GM19238 (cell line): ENCODE data around the gene VANGL1.

Experiments
- DNase-seq: peaks from one replicate; pipeline ENCODE4 v3.0.0; 2011; ENCODE audit warnings: low spot score; ENCODE audit not compliant: insufficient read length

The VANGL1 gene

DNA sequence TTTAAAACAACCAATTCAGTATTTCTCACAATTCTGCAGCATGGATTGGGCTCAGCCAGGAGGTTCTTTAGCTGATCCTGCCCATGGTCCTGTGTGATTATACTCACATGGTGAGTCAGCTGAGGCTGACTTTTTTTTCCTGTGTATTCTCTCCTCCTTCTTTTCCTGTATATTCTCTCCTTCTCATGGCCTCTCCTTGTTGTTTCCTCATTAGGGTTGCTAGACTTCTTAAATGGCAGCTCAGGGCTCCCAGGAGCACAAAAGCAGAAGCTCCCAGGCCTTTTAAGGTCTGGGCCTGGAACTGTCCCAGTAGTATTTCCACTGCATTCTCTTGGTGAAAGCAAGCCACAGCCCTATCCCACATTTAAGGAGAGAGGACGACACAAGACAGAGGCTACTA, 26.8 kb downstream of the VANGL1 start:
- DNase-seq, result no peak

DNA sequence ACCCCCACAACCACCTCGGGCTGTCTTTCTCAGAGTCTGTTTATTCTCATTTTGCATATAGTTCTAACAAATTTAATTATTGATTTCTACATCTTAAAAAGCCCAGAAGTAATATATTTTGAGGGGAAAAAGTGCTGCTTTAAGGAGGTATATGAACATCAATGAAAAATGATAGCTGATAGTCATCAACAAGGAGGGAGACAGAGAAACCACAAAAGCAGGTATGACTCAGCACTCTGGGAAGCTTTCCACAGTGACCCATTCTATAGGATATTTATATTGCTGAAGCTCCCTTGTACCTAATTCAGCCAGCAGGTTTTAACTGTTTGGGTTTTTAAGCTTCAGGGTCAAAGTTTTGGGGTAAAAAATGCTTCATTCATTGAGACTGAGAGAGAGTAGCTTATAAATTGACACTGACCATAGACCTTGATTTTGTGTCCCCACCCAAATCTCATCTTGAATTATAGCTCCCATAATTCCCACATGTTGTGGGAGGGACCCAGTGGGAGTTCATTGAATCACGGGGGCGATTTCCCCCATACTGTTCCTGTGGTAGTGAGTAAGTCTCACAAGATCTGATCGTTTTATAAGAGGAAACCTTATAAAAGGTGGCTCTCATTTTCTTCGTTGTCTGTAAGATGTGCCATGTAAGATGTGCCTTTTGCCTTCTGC, 27.4 kb downstream of the VANGL1 start:
- no peak for DNase-seq

DNA sequence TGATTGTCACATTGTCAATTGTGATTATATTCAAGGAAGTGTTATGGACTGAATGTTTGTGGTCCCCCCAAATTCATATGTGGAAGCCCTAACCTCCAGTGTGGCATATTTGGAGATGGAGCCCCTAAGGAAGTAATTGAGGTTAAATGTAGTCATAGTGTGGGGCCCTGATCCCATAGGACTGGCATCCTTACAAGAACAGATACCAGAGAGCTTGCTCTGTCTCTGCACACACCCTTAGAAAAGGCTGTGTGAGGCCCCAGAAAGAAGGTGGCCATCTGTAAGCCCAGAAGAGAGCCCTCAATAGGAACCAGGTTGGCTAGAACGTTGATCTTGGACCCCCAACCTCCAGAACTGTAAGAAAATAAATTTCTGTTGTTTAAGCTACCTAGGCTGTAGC, 28.1 kb downstream of the VANGL1 start:
- DNase-seq, result no peak

DNA sequence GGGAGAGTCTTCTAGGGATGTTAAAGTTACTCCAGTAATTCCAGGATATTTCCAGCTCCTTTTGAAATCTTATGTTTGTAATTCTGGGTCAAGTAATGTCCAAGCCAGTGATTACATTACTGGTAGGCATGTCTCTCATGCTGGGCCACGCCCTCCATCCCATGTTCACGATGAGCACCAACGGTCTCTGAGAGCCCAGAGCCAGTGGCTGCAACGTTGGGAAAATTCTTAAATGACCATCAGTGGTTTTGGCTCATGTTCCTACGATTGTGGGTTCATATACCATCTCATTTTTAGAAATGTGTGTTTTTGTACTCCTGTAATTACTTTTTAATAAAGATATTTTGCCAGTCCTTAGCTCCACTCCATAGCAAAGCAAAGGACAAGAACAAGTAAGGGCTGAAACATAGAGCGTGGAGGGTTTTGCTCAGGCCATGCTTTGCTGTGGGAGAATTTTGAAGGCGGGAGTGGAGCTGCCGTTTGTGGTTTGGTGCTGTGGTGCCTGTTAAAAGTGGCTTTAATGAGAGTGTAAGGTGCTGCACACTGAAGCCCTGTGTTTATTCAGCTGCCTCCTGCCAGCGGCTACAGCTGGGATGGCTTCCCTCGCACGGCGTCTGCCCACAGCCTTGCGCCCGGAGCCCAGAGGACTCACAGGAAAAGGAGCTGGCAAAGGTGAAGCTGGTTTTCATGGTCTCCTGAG, 28.9 kb downstream of the VANGL1 start:
- no peak for DNase-seq

DNA sequence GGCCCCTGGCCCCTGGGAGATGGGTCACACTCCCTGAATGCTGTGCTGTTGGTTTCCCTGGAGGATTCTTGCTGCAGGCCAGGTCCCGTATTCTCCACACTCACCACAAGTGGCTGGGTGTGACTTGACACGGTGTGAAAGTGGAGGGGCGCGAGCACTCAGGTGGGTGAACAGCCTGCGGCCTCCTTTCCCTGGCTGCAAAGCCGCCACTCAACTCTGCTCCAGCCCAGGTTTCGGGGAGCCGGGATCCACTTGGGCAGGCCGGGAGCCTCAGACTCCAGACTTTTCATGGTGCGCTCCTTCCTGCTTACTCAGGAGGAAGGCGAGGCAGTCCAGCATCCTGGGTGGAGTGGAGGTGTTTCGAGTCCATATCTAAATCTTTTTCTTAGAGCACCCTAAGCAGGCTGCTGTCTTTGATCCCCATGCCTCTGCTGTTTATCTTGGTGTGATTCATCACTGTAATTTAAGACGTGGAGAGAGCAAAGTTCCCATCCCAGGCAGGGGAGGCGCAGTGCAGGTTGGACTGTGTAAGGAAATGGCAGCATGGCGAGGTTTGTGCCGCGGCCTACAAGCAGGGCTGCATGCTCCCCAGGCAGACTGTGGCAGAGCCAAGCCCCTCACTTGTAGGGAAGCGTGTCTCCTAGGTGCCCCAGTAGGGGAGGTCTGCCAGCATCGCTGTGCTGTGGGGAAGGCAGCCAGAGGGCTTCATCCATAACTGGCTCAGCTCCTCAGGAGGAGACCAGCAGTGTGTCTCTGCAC, 29.6 kb downstream of the VANGL1 start:
- no peak for DNase-seq

DNA sequence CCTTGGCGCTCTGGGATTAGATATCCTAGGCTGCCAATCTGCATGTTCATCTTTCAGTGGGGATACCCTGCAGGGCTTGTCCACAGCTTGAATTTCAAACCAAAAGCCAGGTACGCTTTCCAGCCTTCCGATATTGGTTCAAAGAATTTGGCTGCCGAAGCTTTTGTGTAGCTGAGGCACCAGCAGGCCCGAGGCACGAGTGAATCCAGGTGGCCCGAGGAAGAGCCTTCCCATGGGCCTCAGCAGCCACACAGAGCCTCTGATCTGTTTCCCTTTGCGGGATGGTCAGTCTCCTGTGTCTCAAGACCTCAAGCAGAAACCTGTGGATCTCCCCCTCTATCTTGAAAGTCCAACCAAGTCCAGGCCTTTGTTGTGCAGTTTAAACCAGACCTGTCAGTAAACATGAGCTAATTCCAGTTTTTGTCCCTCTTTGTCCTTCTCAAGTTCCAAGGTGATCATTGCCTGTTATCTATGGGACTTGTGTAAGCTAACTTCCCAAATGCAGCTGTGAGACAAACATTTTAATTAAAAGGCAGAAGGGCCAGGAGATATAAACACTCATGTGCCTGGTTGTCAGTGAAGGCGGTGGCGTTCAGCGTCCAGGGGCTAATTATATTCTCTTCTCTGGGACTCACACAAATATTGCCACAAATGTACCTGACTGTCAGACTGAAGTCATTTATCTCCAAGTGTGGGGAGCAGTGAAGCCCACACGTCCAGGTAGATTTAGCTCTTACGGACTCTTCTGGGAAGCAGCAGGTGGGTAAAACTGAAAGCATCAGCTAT, 30.6 kb downstream of the VANGL1 start:
- no peak for DNase-seq

DNA sequence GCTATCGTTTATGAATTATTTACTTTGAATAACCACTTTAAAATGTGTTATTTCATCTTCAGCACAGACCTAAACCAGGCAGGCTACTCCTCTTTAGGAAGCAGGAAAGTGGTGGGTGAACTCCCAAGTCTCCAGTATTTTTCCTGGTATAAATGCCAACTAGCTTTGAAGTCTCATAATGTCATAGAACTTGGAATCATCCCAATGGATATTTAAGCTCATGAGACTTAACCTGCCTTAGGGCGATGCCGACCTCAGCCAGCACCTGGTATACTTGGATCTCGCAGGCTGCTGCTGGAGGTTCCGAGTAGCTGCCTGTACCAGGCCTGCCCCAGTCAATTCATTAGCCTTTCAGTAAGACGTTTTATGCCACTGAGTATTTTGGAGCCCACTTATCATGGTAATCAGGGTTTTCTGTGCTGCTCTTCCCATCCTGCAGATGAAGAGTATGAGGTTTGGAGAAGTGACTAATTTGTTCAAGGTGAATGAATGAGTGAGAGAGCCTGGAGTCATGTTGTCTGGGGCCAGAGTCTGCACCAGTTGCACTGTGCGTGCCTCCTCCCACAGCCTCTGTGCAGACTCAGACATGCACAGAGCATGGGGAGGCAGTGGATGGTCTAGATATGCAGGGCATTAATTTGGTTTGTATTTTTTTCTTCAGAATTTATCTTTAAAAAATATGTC, 34.9 kb downstream of the VANGL1 start:
- no peak for DNase-seq

DNA sequence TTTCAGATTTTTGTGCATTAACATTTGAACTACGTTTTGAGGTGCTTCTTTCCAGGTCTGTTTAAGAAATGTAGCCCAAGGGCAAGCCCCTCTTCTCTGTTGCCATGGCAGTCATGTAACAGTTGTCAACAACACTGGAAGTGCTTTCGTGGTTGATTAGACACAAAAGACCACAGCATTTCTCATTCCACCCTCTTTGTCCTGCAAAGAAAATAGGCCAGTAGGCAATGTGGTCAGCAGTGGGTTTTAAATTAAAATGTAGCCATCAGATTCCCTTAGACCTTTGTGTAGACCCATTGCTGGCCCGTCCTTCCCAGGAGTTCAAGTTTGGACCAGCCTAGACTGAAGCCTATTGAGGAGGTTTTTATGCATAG, 35.4 kb downstream of the VANGL1 start:
- no peak for DNase-seq

DNA sequence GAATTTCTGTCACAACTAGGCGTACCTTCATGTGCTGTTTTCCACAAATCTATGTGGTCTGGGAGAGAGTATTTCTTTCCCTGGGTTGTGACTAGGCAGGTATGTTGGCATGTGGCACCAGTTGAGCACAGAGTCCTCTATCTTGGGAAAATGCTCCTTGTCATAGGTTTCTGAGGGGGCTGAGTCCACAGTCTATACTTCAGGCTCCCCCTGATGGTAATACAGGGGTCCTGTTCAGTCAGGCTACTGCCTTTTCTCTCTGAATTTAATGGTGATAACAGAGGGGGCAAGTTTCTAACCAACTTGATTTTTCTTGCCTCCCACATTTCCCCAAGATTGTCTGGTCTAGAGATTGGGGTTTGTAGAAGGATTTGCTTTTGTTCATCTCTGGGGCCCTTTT, 35.8 kb downstream of the VANGL1 start:
- no peak for DNase-seq

DNA sequence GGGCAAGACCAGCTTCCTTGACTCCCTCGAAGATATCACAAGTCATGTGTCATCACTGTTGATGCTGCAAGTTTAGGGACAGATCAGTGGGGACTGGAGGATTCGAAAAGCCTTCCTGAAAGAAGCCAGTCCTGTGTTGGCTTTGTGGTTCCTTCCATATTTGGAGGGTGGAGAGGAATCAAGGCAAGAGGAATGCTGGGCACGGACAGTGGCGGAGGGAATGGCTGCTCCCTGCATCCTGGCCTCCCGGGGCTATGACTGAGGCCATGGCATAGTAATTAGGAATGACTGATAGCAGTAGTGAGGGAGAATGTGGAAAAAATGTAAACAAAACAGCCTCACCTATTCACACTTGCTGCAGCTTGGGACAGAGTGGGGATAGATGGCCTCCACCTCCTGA, 36.4 kb downstream of the VANGL1 start:
- no peak for DNase-seq

DNA sequence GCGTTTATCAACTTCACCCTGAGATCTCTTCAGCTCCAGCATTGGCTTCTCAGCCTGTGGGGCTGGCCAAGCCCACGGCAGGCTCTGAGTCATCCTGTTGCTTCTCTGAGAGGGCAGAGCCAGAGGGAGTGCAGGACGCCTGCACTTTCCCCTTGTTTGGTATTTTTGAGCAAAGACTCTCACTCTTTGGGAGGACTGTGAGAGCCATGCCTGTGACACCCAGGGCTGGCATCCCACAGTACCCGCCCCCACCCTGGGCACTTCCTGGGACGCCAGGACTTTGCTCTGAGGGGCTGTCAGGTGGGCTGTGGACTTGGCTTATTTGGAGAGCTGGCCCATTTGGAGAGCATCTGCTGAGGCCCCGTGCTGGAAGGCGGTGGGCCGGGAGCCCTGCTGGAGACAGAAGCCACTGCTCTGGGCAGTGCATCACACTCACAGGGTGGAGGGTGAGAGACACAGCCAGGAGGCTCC, 37.4 kb downstream of the VANGL1 start:
- no peak for DNase-seq

DNA sequence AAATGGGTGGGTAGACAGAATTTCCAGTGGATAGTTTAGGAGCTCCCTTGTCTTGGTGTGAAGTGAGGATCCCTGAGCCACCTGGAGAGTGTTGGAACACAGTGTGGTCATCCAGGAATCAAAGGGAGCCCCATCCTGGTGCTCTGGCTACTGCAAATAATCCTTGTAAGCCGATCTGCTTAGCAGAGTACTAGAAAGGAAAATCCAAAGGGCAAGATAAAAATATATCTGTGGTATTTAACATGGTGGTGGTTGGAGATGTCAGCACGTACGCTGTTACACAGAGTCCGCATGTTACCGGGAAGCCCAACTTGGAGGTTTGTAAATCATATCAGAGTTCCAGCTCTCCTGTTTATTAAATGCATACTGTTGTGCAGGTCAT, 39.0 kb downstream of the VANGL1 start:
- no peak for DNase-seq

DNA sequence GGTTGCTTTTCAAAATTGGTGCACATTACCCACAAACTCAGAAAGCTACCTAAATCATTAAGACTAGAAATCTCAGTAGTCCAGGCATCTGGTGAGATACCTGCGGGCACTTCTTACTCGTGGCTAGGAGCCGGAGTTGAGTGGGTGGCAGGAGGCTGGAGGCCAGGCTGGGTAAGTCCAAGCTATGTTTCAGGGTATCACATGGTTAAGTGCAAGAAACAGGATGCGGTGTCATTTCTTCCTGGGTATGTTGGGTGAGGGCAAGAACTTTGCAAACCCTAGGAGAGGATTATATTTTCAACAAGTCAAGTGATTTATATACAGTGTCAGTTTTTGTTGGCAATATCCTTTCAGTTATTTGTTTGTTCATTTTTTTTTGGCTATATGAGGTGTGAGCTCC, 41.0 kb downstream of the VANGL1 start:
- no peak for DNase-seq

DNA sequence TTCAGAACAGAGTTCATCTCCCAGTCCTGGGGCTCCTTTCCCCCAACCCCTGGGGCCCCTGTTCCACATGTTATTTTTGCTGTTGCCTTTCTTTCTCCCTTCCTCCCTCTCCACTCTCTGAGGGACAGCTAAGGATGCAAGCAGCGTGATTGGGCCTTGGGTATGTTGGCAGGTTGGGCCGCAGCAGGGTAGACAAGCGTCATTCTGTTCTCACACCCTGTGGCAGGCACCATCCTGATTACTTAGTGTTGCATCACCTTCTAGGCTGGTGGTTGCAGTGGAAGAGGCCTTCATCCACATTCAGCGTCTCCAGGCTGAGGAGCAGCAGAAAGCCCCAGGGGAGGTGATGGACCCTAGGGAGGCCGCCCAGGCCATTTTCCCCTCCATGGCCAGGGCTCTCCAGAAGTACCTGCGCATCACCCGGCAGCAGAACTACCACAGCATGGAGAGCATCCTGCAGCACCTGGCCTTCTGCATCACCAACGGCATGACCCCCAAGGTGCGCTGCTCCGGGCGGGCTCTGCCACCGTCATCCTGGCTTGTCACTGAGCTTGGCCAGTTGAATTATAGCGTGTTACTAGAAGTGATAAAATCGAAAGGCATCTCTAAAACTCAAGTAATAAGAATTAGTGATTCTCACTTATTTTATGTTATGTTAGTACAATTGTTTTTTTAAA, 43.4 kb downstream of the VANGL1 start:
- DNase-seq, result no peak

DNA sequence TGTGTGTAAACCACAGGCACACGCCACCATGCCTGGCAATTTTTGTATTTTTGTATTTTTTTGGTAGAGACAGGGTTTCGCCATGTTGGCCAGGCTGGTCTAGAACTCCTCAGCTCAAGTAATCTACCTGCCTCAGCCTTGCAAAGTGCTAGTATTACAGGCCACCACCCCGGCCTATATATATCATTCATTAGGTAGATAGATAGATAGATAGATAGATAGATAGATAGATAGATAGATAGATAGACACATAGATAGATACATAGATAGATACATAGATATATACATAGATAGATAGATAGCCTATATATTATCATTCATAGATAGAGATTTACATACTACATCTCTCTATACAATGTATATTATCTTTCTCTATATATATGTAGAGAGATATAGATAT, 46.0 kb downstream of the VANGL1 start:
- no peak for DNase-seq

DNA sequence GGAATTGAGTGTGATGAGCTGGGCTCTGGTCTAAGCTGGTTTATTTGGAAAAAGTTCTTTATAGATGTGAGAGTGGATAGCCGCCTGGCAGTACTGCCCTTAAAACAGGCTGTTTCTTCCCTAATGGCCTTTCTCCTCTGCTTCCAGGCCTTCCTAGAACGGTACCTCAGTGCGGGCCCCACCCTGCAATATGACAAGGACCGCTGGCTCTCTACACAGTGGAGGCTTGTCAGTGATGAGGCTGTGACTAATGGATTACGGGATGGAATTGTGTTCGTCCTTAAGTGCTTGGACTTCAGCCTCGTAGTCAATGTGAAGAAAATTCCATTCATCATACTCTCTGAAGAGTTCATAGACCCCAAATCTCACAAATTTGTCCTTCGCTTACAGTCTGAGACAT, 49.2 kb downstream of the VANGL1 start:
- DNase-seq, result no peak

DNA sequence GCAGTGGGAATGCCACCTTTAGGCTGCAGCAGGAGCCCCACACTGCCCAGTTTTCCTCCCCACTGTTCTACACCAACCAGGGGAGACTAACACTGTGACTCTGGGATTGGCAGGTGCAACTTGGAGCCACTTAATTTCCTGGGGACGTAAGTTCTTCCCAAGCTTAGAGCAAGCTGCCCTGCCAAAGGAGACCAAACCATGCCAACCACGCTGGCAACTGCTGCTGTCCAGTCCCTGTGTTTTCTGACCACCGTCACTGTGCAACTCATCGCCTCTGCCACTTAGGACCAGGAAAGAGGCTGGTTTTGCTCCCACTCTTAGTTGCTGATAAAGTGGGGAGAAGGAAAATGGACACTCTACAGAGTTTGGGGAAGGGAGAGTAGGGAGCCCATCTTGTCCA, 50.5 kb downstream of the VANGL1 start:
- no peak for DNase-seq

DNA sequence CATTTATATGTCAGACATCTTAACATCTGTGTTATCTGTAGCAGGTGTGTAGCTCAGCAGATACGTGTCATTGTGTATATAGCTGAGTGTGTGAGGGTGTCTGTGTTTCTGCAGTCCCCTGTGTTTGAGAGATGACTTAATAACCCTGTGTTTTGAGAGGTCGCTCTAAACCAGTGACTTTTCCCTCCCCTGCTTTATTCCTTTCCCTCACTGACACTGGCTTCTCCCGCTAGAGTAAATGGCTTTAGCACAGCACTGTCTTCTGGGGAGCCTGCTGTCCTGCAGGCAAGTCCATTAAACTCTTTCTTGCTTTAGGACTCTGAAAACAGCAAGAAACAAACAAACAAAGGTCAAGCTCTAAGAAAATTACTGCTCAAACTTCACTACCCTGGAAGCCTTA, 53.0 kb downstream of the VANGL1 start:
- no peak for DNase-seq

DNA sequence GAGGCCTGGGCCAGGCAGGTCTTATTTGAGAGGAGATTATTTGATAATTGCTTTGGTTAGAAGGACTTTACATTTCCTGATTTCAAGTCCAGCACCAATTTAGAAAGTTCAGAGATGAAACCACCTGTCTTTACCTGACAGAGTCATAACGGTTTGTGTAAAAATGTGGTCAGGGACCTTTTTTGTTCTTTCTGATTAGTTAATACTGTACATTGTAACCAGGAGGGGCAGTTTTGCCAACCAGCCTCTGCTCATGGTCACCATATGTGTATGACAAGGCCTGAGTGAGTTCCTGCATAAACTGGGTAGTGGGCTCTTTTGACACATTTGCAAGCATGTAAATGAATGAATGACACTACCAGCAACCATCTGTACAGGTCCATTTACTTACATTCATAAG, 55.8 kb downstream of the VANGL1 start:
- no peak for DNase-seq

DNA sequence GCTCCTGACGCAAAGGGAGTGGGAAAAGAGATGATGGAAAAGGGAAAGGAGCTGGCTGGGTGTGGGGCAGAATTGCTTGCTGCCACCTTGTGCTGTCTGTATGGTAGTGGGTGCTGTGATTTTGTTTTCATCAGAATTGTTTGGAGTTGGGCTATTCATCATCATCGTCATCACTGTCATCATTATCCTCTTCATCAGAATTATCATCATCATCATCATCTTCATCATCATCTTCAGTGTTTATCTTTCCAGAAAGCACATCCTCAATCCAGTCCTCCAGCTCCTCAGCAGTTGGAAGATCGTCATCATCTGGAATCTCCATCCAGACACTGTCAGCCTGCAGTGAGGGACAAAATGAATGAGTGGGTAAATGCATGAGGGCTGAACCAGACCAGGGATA, 59.3 kb downstream of the VANGL1 start:
- no peak for DNase-seq

DNA sequence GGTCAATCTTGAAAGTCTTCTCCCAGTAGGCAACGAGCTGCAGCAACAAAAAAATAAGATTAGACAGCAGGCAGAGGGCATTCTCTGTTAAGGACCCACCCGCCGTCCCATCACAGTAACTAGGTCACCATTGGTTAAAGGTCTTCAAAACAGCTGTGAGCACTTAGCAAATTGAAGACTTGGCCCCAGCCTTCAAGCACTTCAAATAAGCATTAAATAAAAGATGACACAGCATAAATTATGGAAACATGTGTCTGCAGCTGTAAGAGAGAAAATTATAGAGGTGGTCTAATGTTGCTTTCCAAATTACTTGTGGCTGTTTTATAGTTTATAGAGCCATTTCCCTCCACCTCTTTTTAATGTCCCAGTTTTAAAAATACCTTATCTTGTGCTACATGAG, 61.2 kb downstream of the VANGL1 start:
- DNase-seq, result no peak
